ENCODE data around the gene LBX1.

LBX1 gene, protein sequence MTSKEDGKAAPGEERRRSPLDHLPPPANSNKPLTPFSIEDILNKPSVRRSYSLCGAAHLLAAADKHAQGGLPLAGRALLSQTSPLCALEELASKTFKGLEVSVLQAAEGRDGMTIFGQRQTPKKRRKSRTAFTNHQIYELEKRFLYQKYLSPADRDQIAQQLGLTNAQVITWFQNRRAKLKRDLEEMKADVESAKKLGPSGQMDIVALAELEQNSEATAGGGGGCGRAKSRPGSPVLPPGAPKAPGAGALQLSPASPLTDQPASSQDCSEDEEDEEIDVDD

DNA sequence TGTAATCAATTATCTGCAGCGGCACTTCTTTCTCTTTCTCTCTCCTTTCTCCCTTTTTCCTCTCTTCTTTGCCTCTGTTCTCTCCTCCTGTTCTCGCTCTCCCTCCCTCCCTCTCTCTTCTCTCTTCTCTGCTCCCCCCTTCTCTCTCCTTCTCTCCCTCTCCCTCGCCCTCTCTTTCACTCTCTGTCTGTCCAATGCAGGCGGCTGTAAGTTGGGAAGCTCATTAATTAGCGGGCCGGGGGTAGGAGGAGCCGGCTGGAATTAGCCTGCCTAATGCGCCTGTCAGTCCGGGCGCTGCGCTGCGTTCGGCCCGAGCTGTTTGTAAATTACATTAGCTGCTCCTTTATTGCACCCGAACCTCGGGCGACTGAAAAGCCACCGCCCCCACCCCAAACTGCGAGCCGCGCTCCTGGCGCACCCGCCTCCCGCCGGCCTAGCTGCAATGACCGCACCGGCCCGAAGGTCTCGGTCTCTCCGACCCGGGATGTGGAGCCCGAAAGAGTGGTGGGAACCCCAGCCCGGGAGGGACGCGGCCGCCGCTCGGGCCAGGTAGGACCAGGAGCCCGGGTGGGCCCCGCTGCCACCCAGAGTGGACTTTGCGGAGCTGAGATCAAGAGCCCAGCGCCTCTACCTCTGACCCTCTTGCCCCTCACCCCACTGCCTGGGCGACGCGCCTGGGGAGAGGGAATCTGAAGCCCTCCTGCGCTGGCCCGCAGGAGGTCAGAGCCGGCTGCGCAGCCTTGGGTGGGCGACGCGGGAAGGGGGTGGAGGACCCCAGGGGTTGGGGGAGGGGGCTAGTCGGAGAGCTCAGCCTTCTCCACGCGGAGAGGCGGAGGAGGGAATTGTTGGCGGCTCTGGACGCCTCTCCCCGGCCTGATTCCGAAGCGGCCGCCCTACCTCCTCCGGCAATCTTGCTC, at the start of gene LBX1:
LBX1 (minus strand) TSS at position 198 of the 917 bp plus-strand sequence. CDS start 648 bp downstream, outside the sequence.
- DNase-seq, result no peak

DNA sequence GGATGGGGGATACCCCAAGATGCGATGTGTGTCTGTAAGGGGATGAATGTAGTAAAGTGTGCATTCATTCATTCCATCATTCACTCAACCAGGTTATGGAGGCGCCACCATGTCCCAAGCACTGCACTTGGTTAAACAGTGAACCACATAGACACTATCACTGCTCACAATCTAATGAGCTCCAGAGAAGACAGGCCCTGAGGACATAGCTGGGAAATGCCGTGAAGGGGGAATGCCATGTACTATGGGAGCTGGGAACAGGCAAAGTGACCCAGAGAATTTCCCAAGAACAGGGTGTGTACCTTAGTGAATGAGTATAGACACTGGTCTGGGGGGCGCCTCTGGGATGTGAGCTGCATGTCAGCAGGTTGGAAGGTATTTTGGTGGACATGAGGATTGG, 44.5 kb upstream of the LBX1 start:
- no peak for DNase-seq

DNA sequence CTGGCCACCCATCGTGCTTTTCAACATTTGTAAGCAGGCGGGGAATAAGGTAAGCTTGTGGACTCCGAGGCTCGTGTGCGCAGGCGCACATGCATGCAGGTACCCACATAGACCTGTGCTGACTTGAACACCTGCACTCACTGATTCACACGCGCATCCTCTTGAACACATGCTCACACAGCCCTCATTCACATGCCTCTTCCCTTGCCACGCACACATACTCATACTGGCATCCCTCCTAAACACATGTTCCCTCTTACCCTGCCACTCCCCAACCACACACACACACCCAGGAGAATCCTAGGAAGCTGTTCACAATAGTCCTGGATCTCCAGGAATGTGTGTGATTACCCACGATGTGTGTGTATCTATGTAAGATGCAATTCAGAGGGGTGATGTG, 44.1 kb upstream of the LBX1 start:
- no peak for DNase-seq

DNA sequence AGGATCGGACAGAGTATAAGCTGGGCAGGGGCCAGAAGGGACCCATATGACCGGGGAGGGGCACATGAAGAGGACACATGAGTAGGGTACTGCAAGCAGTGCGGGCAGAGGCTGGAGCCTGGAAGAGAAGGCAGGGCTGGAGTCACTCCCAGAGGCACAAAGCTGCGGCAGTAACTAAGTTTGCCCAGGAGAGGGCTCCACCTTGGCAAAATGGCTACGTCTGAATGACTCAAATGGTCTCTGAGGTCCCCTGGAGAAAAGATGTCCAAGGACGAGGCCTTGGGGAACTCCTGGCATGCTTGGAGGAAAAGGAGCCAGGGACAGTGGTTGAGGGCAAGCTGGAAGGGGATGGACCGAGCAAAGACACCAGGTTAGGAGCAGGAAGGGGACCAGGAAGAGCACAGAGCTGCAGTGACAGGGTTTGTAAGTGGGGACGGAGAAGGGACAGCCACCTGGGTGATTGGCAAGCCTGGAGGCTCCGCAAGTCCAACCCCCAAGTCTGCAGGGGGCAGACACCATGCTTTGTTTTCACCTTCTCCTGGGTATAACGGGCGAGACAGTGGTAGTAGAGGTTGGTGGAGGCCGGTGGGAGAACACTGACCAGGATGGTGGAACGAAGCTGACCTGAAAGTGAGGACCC, 43.1 kb upstream of the LBX1 start:
- no peak for DNase-seq

GRCh38 chr10:101270763-101271162, 41.5 kb upstream of the LBX1 start:
- no peak for DNase-seq

DNA sequence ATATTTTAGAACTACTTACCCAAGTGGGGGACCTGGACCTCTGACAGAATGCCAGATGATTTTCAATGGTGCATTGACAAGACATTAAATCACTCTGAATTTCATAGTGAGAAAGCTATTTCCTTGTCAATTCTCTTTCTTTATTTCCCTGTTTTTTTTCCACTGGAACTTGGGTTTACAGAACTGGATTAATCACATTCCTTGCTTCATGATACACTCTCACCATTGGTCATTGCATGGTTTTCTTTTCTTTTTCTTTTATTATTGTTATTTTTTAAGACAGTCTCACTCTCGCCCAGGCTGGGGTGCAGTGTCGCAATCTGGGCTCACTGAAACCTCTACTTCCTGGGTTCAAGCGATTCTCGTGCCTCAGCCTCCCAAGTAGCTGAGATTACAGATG, 38.5 kb upstream of the LBX1 start:
- DNase-seq, result no peak

GRCh38 chr10:101267290-101267680, 38.0 kb upstream of the LBX1 start:
- DNase-seq, result no peak

GRCh38 chr10:101266381-101267289, 37.4 kb upstream of the LBX1 start:
- no peak for DNase-seq

DNA sequence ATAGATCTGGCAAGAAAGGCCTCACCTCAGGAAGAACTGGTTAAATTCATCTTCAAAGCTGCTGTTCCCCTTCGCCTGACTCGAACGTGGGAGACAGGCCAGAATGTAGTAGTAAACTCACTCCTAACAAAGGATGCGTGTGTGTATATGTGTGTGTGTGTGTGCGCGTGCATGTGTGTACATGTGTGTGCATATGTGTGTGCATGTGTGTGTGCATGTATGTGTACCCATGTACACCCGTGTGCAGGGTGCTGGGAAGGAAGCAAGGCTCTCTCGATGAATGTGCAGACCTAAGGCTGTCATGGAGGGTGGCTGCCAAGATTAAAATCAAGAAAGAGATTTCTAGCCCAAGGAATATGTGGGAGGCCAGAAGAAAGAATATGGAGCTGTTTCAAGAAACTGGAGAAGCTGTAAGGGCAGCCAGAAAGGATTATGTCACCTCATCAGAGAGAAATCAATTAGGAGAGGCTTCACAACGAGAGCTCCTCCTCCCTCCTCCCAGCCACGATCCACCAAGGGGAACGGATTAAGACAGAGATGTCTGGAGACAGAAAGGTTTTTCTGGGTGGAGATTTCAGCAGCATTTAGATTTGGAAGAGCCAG, 34.0 kb upstream of the LBX1 start:
- DNase-seq, result no peak

DNA sequence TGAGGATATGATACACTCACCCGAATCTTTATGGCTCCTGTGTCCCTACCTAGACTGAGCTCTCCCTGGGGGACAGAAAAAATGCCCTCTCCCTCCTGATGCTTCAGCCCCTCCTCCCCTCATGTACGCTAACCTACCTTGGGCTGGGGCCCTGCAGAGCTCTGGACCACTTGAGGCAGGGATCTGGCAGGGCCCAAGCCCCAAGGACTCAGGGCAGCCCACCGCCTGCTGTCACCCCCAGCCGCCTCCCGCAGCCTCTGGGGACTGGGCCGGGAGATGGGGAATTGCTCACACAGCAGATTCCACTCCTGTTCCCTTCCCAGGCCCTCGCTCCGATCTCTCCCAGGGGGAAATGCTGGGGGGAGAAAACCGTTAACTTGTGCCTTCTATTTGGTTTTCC, 32.9 kb upstream of the LBX1 start:
- no peak for DNase-seq

- DNase-seq, result no peak
These were observed 32.4 kb upstream of the LBX1 start for GRCh38 chr10:101261702-101262101.

DNA sequence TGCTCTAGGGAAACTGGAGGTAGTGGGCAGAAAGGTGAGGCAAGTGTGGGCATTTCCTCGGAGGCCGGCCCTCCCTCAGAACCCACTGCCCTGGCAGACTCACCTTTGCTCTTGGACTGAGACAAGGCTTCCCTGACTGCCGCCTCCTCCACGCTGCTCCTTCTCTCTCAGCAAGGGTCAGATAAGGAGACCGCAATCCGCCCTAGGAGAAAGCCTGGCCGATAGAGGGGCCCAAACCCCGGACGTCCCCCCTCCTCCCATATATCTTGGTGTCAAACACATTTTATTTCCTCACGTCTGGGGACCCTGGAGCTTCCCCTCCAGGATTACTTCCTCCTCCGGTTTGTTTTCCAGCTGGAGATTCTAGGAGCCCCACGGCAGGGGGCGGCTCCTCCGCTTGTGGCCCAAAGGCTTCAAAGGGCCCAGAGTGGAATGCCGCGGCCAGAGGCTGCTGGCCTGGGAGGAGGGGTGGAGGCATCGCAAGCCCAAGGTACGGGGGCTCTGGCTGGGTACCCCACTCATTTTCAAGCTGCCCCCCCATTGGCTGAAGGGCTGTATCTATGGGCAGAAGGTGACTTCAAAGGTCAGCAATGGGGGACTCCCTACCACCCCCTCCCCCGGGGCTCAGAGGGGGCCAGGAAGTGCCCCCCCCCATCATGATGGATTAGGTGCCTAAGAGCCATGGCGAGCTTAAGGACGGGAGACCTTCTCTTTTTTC, 31.7 kb upstream of the LBX1 start:
- no peak for DNase-seq

GRCh38 chr10:101258179-101258885, 29.1 kb upstream of the LBX1 start:
- DNase-seq, result no peak

DNA sequence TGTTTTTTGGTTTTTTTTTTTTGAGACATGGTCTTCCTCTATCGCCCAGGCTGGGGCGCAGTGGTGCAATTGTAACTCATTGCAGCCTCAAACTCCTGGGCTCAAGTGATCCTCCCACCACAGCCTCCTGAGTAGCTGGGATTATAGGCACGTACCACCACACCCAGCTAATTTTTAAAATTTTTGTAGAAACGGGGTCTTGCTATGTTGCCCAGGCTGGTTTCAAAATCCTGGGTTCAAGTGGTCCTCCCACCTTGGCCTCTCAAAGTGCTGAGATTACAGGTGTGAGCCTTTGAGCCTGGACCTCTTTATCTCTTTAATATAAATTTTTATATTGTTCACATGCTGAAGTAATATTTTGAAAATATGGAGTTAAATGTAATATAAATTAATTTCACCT, 28.2 kb upstream of the LBX1 start:
- DNase-seq, result no peak

DNA sequence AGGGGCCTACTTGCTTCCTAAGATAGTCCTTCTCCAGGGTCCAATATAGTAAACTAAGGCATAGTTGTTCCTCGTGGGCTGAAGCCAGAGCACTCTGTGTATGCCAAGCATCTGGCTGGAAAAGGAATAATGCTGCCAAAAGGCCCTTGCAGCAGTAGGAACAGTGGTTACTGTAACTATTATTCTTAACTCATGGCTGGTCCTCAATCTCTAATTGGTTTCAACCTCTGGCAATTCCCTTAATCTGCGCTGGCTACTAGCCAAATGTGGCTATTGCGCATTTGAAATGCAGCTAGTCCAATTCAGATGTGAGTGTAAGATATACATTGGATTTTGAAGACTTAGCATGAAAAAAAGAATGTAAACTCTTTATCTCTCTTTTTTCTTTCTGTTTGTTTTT, 27.8 kb upstream of the LBX1 start:
- no peak for DNase-seq

DNA sequence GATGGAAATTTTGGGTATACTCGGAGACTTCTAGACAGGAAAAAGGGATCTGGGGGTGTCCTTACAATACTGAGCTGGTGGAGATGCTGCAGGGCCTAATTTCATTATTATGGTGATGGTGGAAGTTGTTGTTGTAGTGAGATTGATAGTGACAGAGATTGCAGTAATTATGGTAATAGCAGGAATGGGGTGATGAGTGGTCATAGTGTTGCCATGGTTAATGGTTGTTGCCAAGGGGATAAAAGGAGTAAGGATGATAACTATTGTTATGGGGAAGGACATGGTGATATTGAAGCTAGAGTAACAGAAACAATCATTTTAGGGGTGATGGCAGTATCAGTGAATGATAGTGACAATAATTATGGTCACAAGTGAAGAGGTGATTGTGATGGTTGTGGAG, 27.1 kb upstream of the LBX1 start:
- no peak for DNase-seq

DNA sequence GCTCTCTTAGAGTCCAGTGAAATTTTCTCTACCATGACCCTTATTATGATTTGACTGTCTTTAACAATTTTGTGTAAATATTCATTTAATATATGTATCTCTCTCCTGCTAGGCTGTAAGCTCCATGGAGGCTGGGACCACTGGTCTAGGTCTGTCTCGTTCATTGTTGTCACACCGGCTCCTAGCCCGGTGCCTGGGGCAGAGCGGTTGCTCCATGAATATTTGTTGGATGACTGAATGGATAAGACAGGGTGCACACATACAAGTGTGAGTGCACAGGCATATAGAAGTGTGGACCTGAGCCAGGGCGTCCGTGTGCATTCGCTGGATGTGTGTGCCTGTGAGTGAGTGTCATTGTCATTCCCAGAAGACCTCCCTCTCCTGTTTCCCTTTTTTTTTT, 20.9 kb upstream of the LBX1 start:
- DNase-seq, result no peak

- DNase-seq, result no peak
These were observed 19.9 kb upstream of the LBX1 start for GRCh38 chr10:101249171-101249581.

GRCh38 chr10:101246639-101247038, 17.4 kb upstream of the LBX1 start:
- DNase-seq, result no peak

- DNase-seq, result no peak
These were observed 15.2 kb upstream of the LBX1 start for GRCh38 chr10:101244321-101245050.
